ENCODE measurements around the gene GABRR2.
A peak's percentile ranks its signal among the peaks of the same experiment; 100 is the strongest.

The GABRR2 gene

GRCh38 chr6:89356642-89357170 is 41.6 kb upstream of the GABRR2 start:
- peak; percentile 79 for DNase-seq
- no peak for TF ChIP-seq EZH2phosphoT487 (IDR thresholded peaks at IDR 0.05; ENCODE audit: low read length)
- no peaks in the 10 kb centered on the region for H3K27me3 ChIP-seq (replicated peaks; ENCODE audit: insufficient read depth, low read length)
- H3K9me3 ChIP-seq (replicated peaks; ENCODE audit: insufficient read depth, low read length), result no peaks in the 10 kb centered on the region
- no peaks in the 10 kb centered on the region for H3K9me2 ChIP-seq (replicated peaks; ENCODE audit: insufficient read depth, low read length)
- H3K9ac ChIP-seq (ENCODE audit: low read length), result peak overlapping the region; percentile 85
- H4K20me1 ChIP-seq (ENCODE audit: insufficient read depth, low read length), result no peaks in the 10 kb centered on the region
- peak overlapping the region; percentile 99 for H3K27ac ChIP-seq (ENCODE audit: low read length)
- peaks cover 76% of the 10 kb centered on the region for H3K4me1 ChIP-seq (ENCODE audit: low read length)
- peaks cover 57% of the 10 kb centered on the region for H3K79me2 ChIP-seq (ENCODE audit: low read length)
- H3F3A ChIP-seq (ENCODE audit: insufficient read depth, low read length), result peaks cover 86% of the 10 kb centered on the region
- H3K4me3 ChIP-seq (ENCODE audit: low read length), result peak overlapping the region; percentile 14; the same call in 1 of the 2 replicates
- no peak overlapping the region for H2AFZ ChIP-seq (ENCODE audit: low read length)
- H3K36me3 ChIP-seq (replicated peaks; ENCODE audit: insufficient read depth, low read length), result no peaks in the 10 kb centered on the region
- H3K4me2 ChIP-seq (ENCODE audit: low read depth, low read length), result peak overlapping the region; percentile 64

DNA sequence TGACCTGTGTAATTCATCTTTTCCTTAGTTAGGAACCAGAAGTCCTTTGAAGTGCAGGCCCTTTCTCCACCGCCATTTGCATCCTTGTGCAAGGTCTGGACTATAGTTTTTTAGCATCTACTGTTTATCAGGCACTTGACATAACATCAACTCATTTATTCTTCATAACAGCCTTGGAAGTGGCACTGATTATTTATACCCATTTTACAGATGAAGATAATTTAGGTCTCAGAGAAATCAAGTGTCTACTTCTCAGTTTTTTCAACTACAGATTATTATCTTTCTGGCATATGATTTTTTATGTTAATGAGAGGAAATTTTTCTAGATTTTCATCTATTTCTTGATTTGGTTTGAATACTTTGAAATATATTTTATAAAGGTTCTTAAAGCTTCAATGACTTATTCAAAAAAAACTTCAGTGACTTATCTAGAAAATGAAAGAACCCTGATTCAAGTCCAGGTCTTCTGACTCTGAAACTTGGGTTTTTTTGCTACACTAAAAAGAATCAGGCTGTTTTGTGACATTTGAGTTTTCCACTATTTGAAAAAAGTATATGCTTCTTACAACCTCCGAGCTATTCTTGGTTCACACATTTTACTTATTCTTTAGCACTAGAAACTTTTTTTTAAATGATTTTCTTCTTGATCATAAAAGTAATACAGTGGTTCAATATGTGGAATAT is 40.6 kb upstream of the GABRR2 start:
- H3K27ac ChIP-seq (ENCODE audit: low read length), result peak overlapping the region; percentile 99
- H3K27me3 ChIP-seq (replicated peaks; ENCODE audit: insufficient read depth, low read length), result no peaks in the 10 kb centered on the region
- no peak for TF ChIP-seq EZH2phosphoT487 (IDR thresholded peaks at IDR 0.05; ENCODE audit: low read length)
- peak overlapping the region; percentile 85 for H3K9ac ChIP-seq (ENCODE audit: low read length)
- H3K4me1 ChIP-seq (ENCODE audit: low read length), result peaks cover 67% of the 10 kb centered on the region
- peak overlapping the region; percentile 64 for H3K4me2 ChIP-seq (ENCODE audit: low read depth, low read length)
- no peak overlapping the region for H3K4me3 ChIP-seq (ENCODE audit: low read length)
- peak; percentile 40 for DNase-seq
- H2AFZ ChIP-seq (ENCODE audit: low read length), result no peak overlapping the region
- H3K9me2 ChIP-seq (replicated peaks; ENCODE audit: insufficient read depth, low read length), result no peaks in the 10 kb centered on the region
- H3K36me3 ChIP-seq (replicated peaks; ENCODE audit: insufficient read depth, low read length), result 0 out of 2 replicates have a peak, but pooled peaks cover 4% of the 10 kb centered on the region
- peaks cover 63% of the 10 kb centered on the region for H3K79me2 ChIP-seq (ENCODE audit: low read length)
- peaks cover 87% of the 10 kb centered on the region for H3F3A ChIP-seq (ENCODE audit: insufficient read depth, low read length)
- H3K9me3 ChIP-seq (replicated peaks; ENCODE audit: insufficient read depth, low read length), result no peaks in the 10 kb centered on the region
- no peaks in the 10 kb centered on the region for H4K20me1 ChIP-seq (ENCODE audit: insufficient read depth, low read length)

DNA sequence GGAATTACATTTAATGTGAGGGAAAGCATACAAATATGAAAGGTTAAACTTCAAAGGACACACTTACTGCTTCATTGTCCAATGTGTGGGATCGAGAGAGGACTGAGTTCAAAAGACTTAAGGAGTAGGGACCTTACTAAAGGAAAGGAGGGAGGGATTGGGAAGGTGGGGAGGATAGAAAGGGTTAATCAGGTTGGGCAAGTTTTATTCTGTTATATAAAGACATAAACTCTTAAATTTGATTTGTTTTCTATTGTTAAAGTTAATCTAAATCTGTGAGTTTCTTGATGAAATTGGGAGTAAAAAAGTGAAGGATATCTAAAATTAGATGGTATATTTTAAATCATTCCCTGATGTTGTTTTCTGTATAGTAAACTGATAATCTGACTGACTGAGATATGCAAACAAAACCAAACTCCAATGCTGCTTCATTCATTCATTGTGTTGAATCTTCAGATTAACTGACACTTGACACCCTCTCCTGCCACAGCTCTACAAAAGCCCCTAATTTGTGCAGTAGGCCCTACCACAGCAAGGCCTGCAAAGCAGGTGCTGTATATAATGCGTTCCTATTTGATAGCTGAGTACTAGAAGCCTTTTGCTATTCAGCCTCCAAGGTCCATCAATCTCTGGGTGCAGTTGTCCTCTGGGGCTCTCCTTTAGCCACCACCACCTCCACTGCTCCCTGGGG is 38.7 kb upstream of the GABRR2 start:
- H3F3A ChIP-seq (ENCODE audit: insufficient read depth, low read length), result peaks cover 86% of the 10 kb centered on the region
- peak; percentile 84 for DNase-seq
- 0 out of 2 replicates have a peak, but pooled peaks cover 4% of the 10 kb centered on the region for H3K36me3 ChIP-seq (replicated peaks; ENCODE audit: insufficient read depth, low read length)
- no peak overlapping the region for H2AFZ ChIP-seq (ENCODE audit: low read length)
- H3K4me3 ChIP-seq (ENCODE audit: low read length), result peak overlapping the region; percentile 86
- no peaks in the 10 kb centered on the region for H4K20me1 ChIP-seq (ENCODE audit: insufficient read depth, low read length)
- no peaks in the 10 kb centered on the region for H3K27me3 ChIP-seq (replicated peaks; ENCODE audit: insufficient read depth, low read length)
- peaks cover 67% of the 10 kb centered on the region for H3K79me2 ChIP-seq (ENCODE audit: low read length)
- TF ChIP-seq EZH2phosphoT487 (IDR thresholded peaks at IDR 0.05; ENCODE audit: low read length), result no peak
- TF ChIP-seq EZH2 (optimal IDR thresholded peaks at IDR 0.05; ENCODE audit: low read depth, low read length), result no peak
- TF ChIP-seq CTCF (IDR thresholded peaks at IDR 0.05; ENCODE audit: low read length), result no peak
- peaks cover 61% of the 10 kb centered on the region for H3K4me1 ChIP-seq (ENCODE audit: low read length)
- H3K4me2 ChIP-seq (ENCODE audit: low read depth, low read length), result peak overlapping the region; percentile 95
- peak overlapping the region; percentile 89 for H3K9ac ChIP-seq (ENCODE audit: low read length)
- H3K9me2 ChIP-seq (replicated peaks; ENCODE audit: insufficient read depth, low read length), result no peaks in the 10 kb centered on the region
- no peaks in the 10 kb centered on the region for H3K9me3 ChIP-seq (replicated peaks; ENCODE audit: insufficient read depth, low read length)
- H3K27ac ChIP-seq (ENCODE audit: low read length), result peak overlapping the region; percentile 99

DNA sequence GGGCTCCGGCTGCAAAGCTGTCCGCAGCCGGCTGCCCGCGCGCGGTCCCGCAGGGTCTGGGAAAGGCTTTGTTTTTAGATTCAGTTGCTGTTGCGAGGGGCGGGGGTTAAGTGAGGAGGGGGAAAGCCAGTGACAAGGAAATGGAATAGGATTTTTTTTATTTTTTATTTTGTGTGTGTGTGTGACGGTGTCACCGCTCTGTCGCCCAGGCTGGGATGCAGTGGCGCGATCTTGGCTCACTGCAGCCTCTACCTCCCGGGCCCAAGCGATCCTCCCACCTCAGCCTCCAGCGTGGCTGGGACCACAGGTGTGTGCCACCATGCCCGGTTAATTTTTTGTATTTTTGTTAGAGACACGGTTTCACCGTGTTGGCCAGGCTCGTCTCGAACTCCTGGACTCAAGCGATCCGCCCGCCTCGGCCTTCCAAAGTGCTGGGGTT is 38.0 kb upstream of the GABRR2 start:
- peaks cover 6% of the 10 kb centered on the region; the same call in 1 of the 2 replicates for H4K20me1 ChIP-seq (ENCODE audit: insufficient read depth, low read length)
- DNase-seq, result peak; percentile 40
- no peaks in the 10 kb centered on the region for H3K9me2 ChIP-seq (replicated peaks; ENCODE audit: insufficient read depth, low read length)
- H3K27me3 ChIP-seq (replicated peaks; ENCODE audit: insufficient read depth, low read length), result no peaks in the 10 kb centered on the region
- peak overlapping the region; percentile 99 for H3K27ac ChIP-seq (ENCODE audit: low read length)
- peaks cover 74% of the 10 kb centered on the region for H3K79me2 ChIP-seq (ENCODE audit: low read length)
- no peak for TF ChIP-seq EZH2phosphoT487 (IDR thresholded peaks at IDR 0.05; ENCODE audit: low read length)
- no peak for TF ChIP-seq EZH2 (optimal IDR thresholded peaks at IDR 0.05; ENCODE audit: low read depth, low read length)
- no peak for TF ChIP-seq CTCF (IDR thresholded peaks at IDR 0.05; ENCODE audit: low read length)
- H3K4me2 ChIP-seq (ENCODE audit: low read depth, low read length), result peak overlapping the region; percentile 95
- peak overlapping the region; percentile 86 for H3K4me3 ChIP-seq (ENCODE audit: low read length)
- peaks cover 4% of the 10 kb centered on the region; the same call in 1 of the 2 replicates for H3K36me3 ChIP-seq (replicated peaks; ENCODE audit: insufficient read depth, low read length)
- peaks cover 85% of the 10 kb centered on the region for H3F3A ChIP-seq (ENCODE audit: insufficient read depth, low read length)
- H3K9me3 ChIP-seq (replicated peaks; ENCODE audit: insufficient read depth, low read length), result no peaks in the 10 kb centered on the region
- H3K9ac ChIP-seq (ENCODE audit: low read length), result peak overlapping the region; percentile 89
- H3K4me1 ChIP-seq (ENCODE audit: low read length), result peaks cover 61% of the 10 kb centered on the region
- no peak overlapping the region for H2AFZ ChIP-seq (ENCODE audit: low read length)
